Upper lobe of left lung (tissue), 6 donors: Measurements from ENCODE around the gene LSM8. TPM values are rescaled to one million over a fixed set of nuclear protein-coding genes. Genes with fewer than 3 reads are reported as not detected.

Experiments used
- ATAC-seq, 2 donors: fragments of 200-7000 bp; cut with Tn5 transposase; one replicate each; pipeline ENCODE4 v1.9.1; 2022; ENCODE audit warnings: mild to moderate bottlenecking in 2 of 2, moderate library complexity in 2 of 2; ENCODE audit not compliant: low FRiP score in 2 of 2
- DNase-seq, 2 donors: peaks; one replicate each; pipeline ENCODE4 v3.0.0-alpha.2; 2019 to 2020
- H3K27ac ChIP-seq, 4 donors: fragments of 200-600 bp; sonication (generic); one replicate each; pipeline ENCODE4 v1.5.1; 2016 to 2019
- H3K27me3 ChIP-seq, 4 donors: fragments of 200-600 bp; sonication (generic); one replicate each; pipeline ENCODE4 v1.5.1; 2017 to 2019
- H3K36me3 ChIP-seq, 4 donors: fragments of 200-600 bp; sonication (generic); one replicate each; pipeline ENCODE4 v1.5.1; 2016 to 2019
- H3K4me1 ChIP-seq, 4 donors: fragments of 200-600 bp; sonication (generic); one replicate each; pipeline ENCODE4 v1.5.1; 2018 to 2019
- H3K4me3 ChIP-seq, 4 donors: fragments of 200-600 bp; sonication (generic); one replicate each; pipeline ENCODE4 v1.5.1; 2017 to 2019; ENCODE audit warnings: mild to moderate bottlenecking in 2 of 4, moderate library complexity in 1 of 4
- H3K9me3 ChIP-seq, 4 donors: fragments of 200-600 bp; sonication (generic); one replicate each; pipeline ENCODE4 v1.5.1; 2018 to 2019
- CTCF ChIP-seq, 6 experiments: fragments of 450-650 bp in 4 of 6; fragments of 200-600 bp in 2 of 6; sonication (generic) in 2 of 6; IDR thresholded peaks; one replicate each; pipeline ENCODE4 v1.5.1; 2016 to 2019; ENCODE audit warnings: antibody characterized with exemption in 6 of 6
- EP300 ChIP-seq, 4 donors: sonication (generic); formaldehyde crosslinking; IDR thresholded peaks; one replicate each; pipeline ENCODE4 v1.5.1; 2017; ENCODE audit warnings: antibody characterized with exemption in 4 of 4, control low read depth in 2 of 4
- POLR2A ChIP-seq, 4 donors: fragments of 450-650 bp; IDR thresholded peaks; one replicate each; pipeline ENCODE4 v1.5.1; 2016 to 2017; ENCODE audit warnings: antibody characterized with exemption in 4 of 4, mild to moderate bottlenecking in 2 of 4
- POLR2AphosphoS5 ChIP-seq, 2 donors: sonication (generic); formaldehyde crosslinking; IDR thresholded peaks; one replicate each; pipeline ENCODE4 v1.5.1; 2017; ENCODE audit warnings: antibody characterized with exemption in 2 of 2
- WGBS, 2 donors: methylation state at CpG; one replicate each; pipeline ENCODE4 v1.1.5; 2017 to 2018; 5-methylcytosine and 5-hydroxymethylcytosine counted together
- total RNA-seq, 6 donors: library from RNA; depleted of rRNA in 4 of 6; stranded (reverse); fragments of >200 nt in 4 of 6; gene quantifications; one replicate each; pipeline versions ENCODE4 v1.1.0 to v1.2.1, GENCODE V29; 2016 to 2021
- donor health status: DM: no; HTN: no; CAD: no; lungs with moderate emphysema.
- donor health status: DM: no; HTN: yes; CAD: no; lungs with severe emphysema.

Gene LSM8
- total RNA-seq, 6 donors from 2014 or later, result 17.1 to 32.1 (median 22.9) TPM

- H3K27me3 ChIP-seq, result no peaks in the 10 kb centered on the region
- WGBS, 2 donors, result 33 to 35% methylated on average over 1 of the region's 1 CpG
- no peak for ATAC-seq
- peaks cover 0 to 11% (median 7%) of the 10 kb centered on the region in 4 donors for H3K4me1 ChIP-seq
- TF ChIP-seq CTCF (IDR thresholded peaks at IDR 0.05) (no peak), POLR2AphosphoS5 (IDR thresholded peaks at IDR 0.05) (no peak), EP300 (IDR thresholded peaks at IDR 0.05) (no peak)
- no peaks in the 10 kb centered on the region for H3K36me3 ChIP-seq
- DNase-seq, result no peak
- no peak overlapping the region for H3K27ac ChIP-seq
- no peaks in the 10 kb centered on the region for H3K9me3 ChIP-seq
- no peak overlapping the region for H3K4me3 ChIP-seq
Measured at GRCh38 chr7:118217210-118217619, 33.3 kb downstream of the LSM8 start.

DNA sequence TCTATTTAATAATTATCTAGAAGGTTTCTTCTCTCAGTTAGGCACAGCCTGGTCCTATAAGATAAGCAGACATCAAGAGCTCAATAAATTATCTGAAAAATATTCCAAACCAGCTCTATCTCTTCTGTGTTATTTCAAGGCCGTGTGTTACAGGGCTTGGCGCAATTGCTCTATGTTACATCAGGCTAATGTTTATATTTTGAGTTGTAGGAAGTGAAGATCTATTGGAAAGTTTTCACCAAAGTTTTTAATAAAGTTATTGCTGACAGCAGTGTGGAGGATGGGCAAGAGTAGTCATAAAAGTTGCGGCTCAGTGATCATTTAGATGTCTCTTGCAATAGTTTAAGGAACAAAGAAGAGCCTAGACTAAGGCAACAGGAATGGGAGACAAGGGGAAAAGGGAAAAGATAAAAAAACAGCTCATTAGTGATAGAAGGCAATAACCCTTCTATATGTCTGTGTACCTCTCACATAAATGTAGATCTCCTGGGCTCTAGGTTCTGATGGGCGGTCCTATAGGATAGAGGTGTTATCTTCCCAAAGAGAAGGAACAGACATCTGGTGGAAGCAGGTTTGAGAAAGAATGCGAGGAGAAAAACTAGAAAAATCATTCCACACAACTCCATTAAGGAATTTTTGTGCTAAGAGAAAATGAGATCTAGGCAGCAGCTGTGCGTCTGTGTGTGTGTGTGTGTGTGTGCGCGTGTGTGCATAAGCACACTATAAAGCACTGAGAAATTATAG lies 34.6 kb downstream of the LSM8 start:
- Histone ChIP-seq H3K27ac (no peak overlapping the region), H3K4me3 (no peak overlapping the region), H3K4me1 (peaks cover 0 to 11% (median 7%) of the 10 kb centered on the region in 4 donors), H3K27me3 (no peaks in the 10 kb centered on the region), H3K9me3 (no peaks in the 10 kb centered on the region), H3K36me3 (no peaks in the 10 kb centered on the region)
- no peak for ATAC-seq
- WGBS, 2 donors, result 79 to 85% methylated on average over 8 of the region's 8 CpGs
- no peak for DNase-seq
- TF ChIP-seq CTCF (IDR thresholded peaks at IDR 0.05) (no peak), POLR2A (IDR thresholded peaks at IDR 0.05) (no peak), POLR2AphosphoS5 (IDR thresholded peaks at IDR 0.05) (no peak), EP300 (IDR thresholded peaks at IDR 0.05) (no peak)

GRCh38 chr7:118219157-118219512 lies 35.2 kb downstream of the LSM8 start:
- TF ChIP-seq CTCF (IDR thresholded peaks at IDR 0.05), result no peak
- no peak for TF ChIP-seq POLR2AphosphoS5 (IDR thresholded peaks at IDR 0.05)
- TF ChIP-seq POLR2A (IDR thresholded peaks at IDR 0.05), result no peak
- TF ChIP-seq EP300 (IDR thresholded peaks at IDR 0.05), result no peak
- no peaks in the 10 kb centered on the region for H3K36me3 ChIP-seq
- H3K4me1 ChIP-seq, result peaks cover 0 to 8% (median 2%) of the 10 kb centered on the region in 4 donors
- no peaks in the 10 kb centered on the region for H3K27me3 ChIP-seq
- no peak for ATAC-seq
- WGBS, 2 donors, result 92 to 96% methylated on average over 3 of the region's 3 CpGs
- DNase-seq, result no peak
- no peaks in the 10 kb centered on the region for H3K9me3 ChIP-seq
- no peak overlapping the region for H3K4me3 ChIP-seq
- H3K27ac ChIP-seq, result no peak overlapping the region

- no peak for TF ChIP-seq POLR2A (IDR thresholded peaks at IDR 0.05)
- no peak for TF ChIP-seq POLR2AphosphoS5 (IDR thresholded peaks at IDR 0.05)
- no peak for TF ChIP-seq EP300 (IDR thresholded peaks at IDR 0.05)
- TF ChIP-seq CTCF (IDR thresholded peaks at IDR 0.05), result no peak
- Histone ChIP-seq H3K27ac (no peak overlapping the region), H3K27me3 (no peaks in the 10 kb centered on the region), H3K4me3 (no peak overlapping the region), H3K36me3 (no peaks in the 10 kb centered on the region), H3K9me3 (no peaks in the 10 kb centered on the region), H3K4me1 (no peaks in the 10 kb centered on the region)
- ATAC-seq, result no peak
- 79 to 90% methylated on average over 3 of the region's 3 CpGs for WGBS, 2 donors
- DNase-seq, result no peak
Measured at GRCh38 chr7:118220583-118220982, 36.6 kb downstream of the LSM8 start.

GRCh38 chr7:118222591-118222990 lies 38.6 kb downstream of the LSM8 start:
- ATAC-seq, result no peak
- 87 to 93% methylated on average over 1 of the region's 1 CpG for WGBS, 2 donors
- Histone ChIP-seq H3K4me1 (no peaks in the 10 kb centered on the region), H3K9me3 (no peaks in the 10 kb centered on the region), H3K36me3 (no peaks in the 10 kb centered on the region), H3K27ac (no peak overlapping the region), H3K4me3 (no peak overlapping the region), H3K27me3 (no peaks in the 10 kb centered on the region)
- DNase-seq, result no peak
- TF ChIP-seq POLR2AphosphoS5 (IDR thresholded peaks at IDR 0.05) (no peak), CTCF (IDR thresholded peaks at IDR 0.05) (no peak)
